Left ventricle myocardium inferior (tissue), 1 donor: ENCODE measurements around the gene RNF222. TPM values are rescaled to one million over a fixed set of nuclear protein-coding genes. Genes with fewer than 3 reads are reported as not detected.

ENCODE experiments used
- DNase-seq: peaks from one replicate; pipeline ENCODE4 v3.0.0-alpha.2; 2020
- H3K27ac ChIP-seq: fragments of 200-600 bp; replicated peaks from 2 replicates; pipeline ENCODE4 v1.8.0; 2021
- H3K27me3 ChIP-seq: fragments of 200-600 bp; 2 replicates; pipeline ENCODE4 v1.8.0; 2021; ENCODE audit warnings: low read depth
- H3K36me3 ChIP-seq: fragments of 200-600 bp; 2 replicates; pipeline ENCODE4 v1.8.0; 2021
- H3K4me1 ChIP-seq: fragments of 200-600 bp; 2 replicates; pipeline ENCODE4 v1.8.0; 2021
- H3K4me3 ChIP-seq: fragments of 200-600 bp; 2 replicates; pipeline ENCODE4 v1.8.0; 2021; ENCODE audit warnings: mild to moderate bottlenecking, moderate library complexity
- H3K9me3 ChIP-seq: fragments of 200-600 bp; replicated peaks from 2 replicates; pipeline ENCODE4 v1.8.0; 2021
- intact Hi-C: fragments of 100-400 bp; cut with micrococcal nuclease; formaldehyde crosslinking; loops from one replicate; pipeline ENCODE4 v1.11.0; 2022
- total RNA-seq: library from RNA; stranded (reverse); fragmentation: NEBNext Ultra II Directional; extraction: Animal tissue kit (Norgen Biotek cat#: 25700); gene quantifications from one replicate; pipeline ENCODE4 v1.2.1, GENCODE V29; 2021
- TF ChIP-seq, protein P1 (sequence below): fragments of 200-600 bp; IDR thresholded peaks from 2 replicates; pipeline ENCODE4 v1.8.0; 2021; ENCODE audit warnings: antibody characterized with exemption, mild to moderate bottlenecking, borderline replicate concordance
- donor health status: DM: no; HTN: yes; CAD: no; lungs with severe emphysema.

Gene RNF222
- total RNA-seq, 1 donor from 2014 or later: not detected

DNA sequence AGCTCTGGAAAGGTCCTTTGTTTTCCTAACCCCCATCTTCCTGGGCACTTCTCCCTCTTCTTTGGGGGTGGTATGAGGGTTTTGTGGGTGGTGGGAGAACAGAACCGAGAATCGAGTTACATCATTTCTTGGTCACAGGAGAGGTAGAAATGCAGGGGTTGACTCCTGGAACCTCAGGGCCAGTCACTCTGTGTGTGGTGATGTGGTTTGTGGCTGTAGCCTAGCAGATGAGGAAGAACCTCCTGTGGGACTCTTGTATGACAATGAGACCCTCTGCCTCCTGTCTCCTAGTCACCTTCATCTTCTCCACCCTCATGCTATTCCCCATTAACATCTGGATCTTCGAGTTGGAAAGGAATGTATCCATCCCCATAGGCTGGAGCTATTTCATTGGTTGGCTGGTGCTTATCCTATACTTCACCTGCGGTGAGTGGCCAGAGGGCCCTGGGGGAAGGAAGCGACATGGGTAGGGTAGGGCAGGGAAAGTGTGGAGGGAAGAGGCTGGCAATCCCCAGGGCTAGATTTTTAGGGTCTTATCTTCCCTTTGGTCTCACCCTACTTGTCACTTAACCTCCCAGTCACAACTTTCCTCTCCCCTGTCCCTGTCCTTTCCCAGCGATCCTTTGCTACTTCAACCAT lies 52.5 kb downstream of the RNF222 start:
- TF ChIP-seq, protein P1, sequence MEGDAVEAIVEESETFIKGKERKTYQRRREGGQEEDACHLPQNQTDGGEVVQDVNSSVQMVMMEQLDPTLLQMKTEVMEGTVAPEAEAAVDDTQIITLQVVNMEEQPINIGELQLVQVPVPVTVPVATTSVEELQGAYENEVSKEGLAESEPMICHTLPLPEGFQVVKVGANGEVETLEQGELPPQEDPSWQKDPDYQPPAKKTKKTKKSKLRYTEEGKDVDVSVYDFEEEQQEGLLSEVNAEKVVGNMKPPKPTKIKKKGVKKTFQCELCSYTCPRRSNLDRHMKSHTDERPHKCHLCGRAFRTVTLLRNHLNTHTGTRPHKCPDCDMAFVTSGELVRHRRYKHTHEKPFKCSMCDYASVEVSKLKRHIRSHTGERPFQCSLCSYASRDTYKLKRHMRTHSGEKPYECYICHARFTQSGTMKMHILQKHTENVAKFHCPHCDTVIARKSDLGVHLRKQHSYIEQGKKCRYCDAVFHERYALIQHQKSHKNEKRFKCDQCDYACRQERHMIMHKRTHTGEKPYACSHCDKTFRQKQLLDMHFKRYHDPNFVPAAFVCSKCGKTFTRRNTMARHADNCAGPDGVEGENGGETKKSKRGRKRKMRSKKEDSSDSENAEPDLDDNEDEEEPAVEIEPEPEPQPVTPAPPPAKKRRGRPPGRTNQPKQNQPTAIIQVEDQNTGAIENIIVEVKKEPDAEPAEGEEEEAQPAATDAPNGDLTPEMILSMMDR: no peak
- Histone ChIP-seq H3K9me3 (no peaks in the 10 kb centered on the region), H3K27ac (no peak overlapping the region), H3K4me3 (no peak overlapping the region), H3K27me3 (peaks cover 18% of the 10 kb centered on the region), H3K4me1 (no peaks in the 10 kb centered on the region), H3K36me3 (no peaks in the 10 kb centered on the region)
- intact Hi-C loops: no loop called here
- DNase-seq: no peak

DNA sequence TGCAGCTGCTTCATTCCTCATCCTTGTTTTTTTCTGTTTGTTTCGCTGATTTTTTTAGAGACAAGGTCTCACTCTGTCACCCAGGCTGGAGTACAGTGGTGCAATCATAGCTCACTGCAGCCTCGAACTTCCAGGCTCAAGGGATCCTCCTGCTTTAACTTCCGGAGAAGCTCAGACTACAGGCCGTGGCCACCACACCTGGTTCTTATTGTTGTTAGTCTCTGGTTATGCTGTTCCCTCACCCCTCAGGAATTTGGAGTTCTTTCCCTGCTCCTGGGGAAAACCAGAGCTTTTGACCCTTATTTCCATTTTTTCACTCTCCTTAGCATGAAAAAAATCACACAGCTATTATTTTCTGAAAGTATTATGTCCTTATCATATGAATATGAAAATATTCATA lies 56.2 kb downstream of the RNF222 start:
- TF ChIP-seq, protein P1: no peak

More for the DNA sequence above, 56.2 kb downstream of the RNF222 start:
- Histone ChIP-seq H3K9me3 (no peaks in the 10 kb centered on the region), H3K36me3 (no peaks in the 10 kb centered on the region), H3K4me1 (no peaks in the 10 kb centered on the region), H3K27me3 (peaks cover 8% of the 10 kb centered on the region), H3K27ac (no peak overlapping the region), H3K4me3 (no peak overlapping the region)
- DNase-seq: no peak
- intact Hi-C loops: no loop called here

Other genes with a start within 250 kb of the RNF222 start
- 109 TPM for gene PER1, start 245.4 kb downstream of the RNF222 start, total RNA-seq
- gene VAMP2, start 234.9 kb downstream of the RNF222 start, total RNA-seq: 59.6 TPM
- 7.9 TPM for gene TMEM107, start 221.4 kb downstream of the RNF222 start, total RNA-seq
- 8.4 TPM for gene BORCS6, start 207.6 kb downstream of the RNF222 start, total RNA-seq
- 1.2 TPM for gene AURKB, start 187.3 kb downstream of the RNF222 start, total RNA-seq
- 14.6 TPM for gene CTC1, start 149.8 kb downstream of the RNF222 start, total RNA-seq
- gene PFAS, start 148.5 kb downstream of the RNF222 start, total RNA-seq: 9.8 TPM
- gene RANGRF, start 109.2 kb downstream of the RNF222 start, total RNA-seq: 25.6 TPM
- gene SLC25A35, start 102.4 kb downstream of the RNF222 start, total RNA-seq: 1.3 TPM
- gene ARHGEF15, start 87.6 kb downstream of the RNF222 start, total RNA-seq: 19.4 TPM
- not detected for gene ODF4, start 58.0 kb downstream of the RNF222 start, total RNA-seq
- gene RPL26, start 14.6 kb downstream of the RNF222 start, total RNA-seq: 960 TPM
- gene NDEL1, start 38.1 kb upstream of the RNF222 start, total RNA-seq: 25.0 TPM
- 49.7 TPM for gene MYH10, start 232.9 kb upstream of the RNF222 start, total RNA-seq